ENCODE results near the gene RBCK1. TPM values are rescaled to one million over a fixed set of nuclear protein-coding genes. Genes with fewer than 3 reads are reported as not detected.
"Not testable (repeated sequence)": the region's sequence is repeated elsewhere in the genome, so short reads cannot be mapped to it uniquely, and the experiment has no call there.

Gene RBCK1
- total RNA-seq, 1 donor from 2014 or later: 44.2 TPM

GRCh38 chr20:373171-373890, 34.8 kb upstream of the RBCK1 start:
- ATAC-seq (ENCODE audit: poor library complexity): peak; percentile 66
- peak; percentile 57 for DNase-seq
- intact Hi-C loops (cut with DNase I): no loop called here

- no peak for ATAC-seq (ENCODE audit: poor library complexity)
- DNase-seq: no peak
- intact Hi-C loops (cut with DNase I): no loop called here
Measured at GRCh38 chr20:375265-375889, 32.7 kb upstream of the RBCK1 start.

GRCh38 chr20:376089-376488, 32.0 kb upstream of the RBCK1 start:
- intact Hi-C loops (cut with DNase I): no loop called here
- DNase-seq: no peak
- ATAC-seq (ENCODE audit: poor library complexity): no peak

- intact Hi-C loops (cut with DNase I): no loop called here
- DNase-seq (no peak), ATAC-seq (ENCODE audit: poor library complexity) (no peak)
Measured at GRCh38 chr20:376750-377149, 31.3 kb upstream of the RBCK1 start.

- ATAC-seq (ENCODE audit: poor library complexity); DNase-seq; intact Hi-C loops (cut with DNase I): not testable (repeated sequence)
Measured at GRCh38 chr20:377578-377977, 30.5 kb upstream of the RBCK1 start.

- no peak for ATAC-seq (ENCODE audit: poor library complexity)
- intact Hi-C loops (cut with DNase I): no loop called here
- no peak for DNase-seq
Measured at GRCh38 chr20:378961-379336, 29.1 kb upstream of the RBCK1 start.

GRCh38 chr20:380763-381580, 27.1 kb upstream of the RBCK1 start:
- ATAC-seq (ENCODE audit: poor library complexity): peak; percentile 69
- DNase-seq: peak; percentile 74
- intact Hi-C loops (cut with DNase I): no loop called here

GRCh38 chr20:381581-382290, 26.4 kb upstream of the RBCK1 start:
- peak; percentile 90 for ATAC-seq (ENCODE audit: poor library complexity)
- intact Hi-C loops (cut with DNase I): no loop called here
- DNase-seq: peak; percentile 81

GRCh38 chr20:382291-383115, 25.6 kb upstream of the RBCK1 start:
- ATAC-seq (ENCODE audit: poor library complexity) (peak; percentile 14), DNase-seq (no peak)
- intact Hi-C loops (cut with DNase I): no loop called here

- ATAC-seq (ENCODE audit: poor library complexity) (no peak), DNase-seq (no peak)
- intact Hi-C loops (cut with DNase I): no loop called here
Measured at GRCh38 chr20:383889-384288, 24.2 kb upstream of the RBCK1 start.

- intact Hi-C loops (cut with DNase I): no loop called here
- DNase-seq: no peak
Measured at GRCh38 chr20:384723-385122, 23.4 kb upstream of the RBCK1 start.

GRCh38 chr20:385448-385847, 22.7 kb upstream of the RBCK1 start:
- intact Hi-C loops (cut with DNase I): no loop called here
- DNase-seq (no peak), ATAC-seq (ENCODE audit: poor library complexity) (no peak)

More at GRCh38 chr20:384723-385122, 23.4 kb upstream of the RBCK1 start:
- ATAC-seq (ENCODE audit: poor library complexity): no peak

- DNase-seq; ATAC-seq (ENCODE audit: poor library complexity); intact Hi-C loops (cut with DNase I): not testable (repeated sequence)
Measured at GRCh38 chr20:386634-387033, 21.5 kb upstream of the RBCK1 start.

GRCh38 chr20:387520-387919, 20.6 kb upstream of the RBCK1 start:
- DNase-seq: no peak

GRCh38 chr20:388034-388994, 19.8 kb upstream of the RBCK1 start:
- intact Hi-C loops (cut with DNase I): no loop called here
- ATAC-seq (ENCODE audit: poor library complexity) (no peak), DNase-seq (no peak)

More at GRCh38 chr20:387520-387919, 20.6 kb upstream of the RBCK1 start:
- ATAC-seq (ENCODE audit: poor library complexity): no peak
- intact Hi-C loops (cut with DNase I): no loop called here

- DNase-seq (no peak), ATAC-seq (ENCODE audit: poor library complexity) (peak; percentile 75)
- intact Hi-C loops (cut with DNase I): no loop called here
Measured at GRCh38 chr20:389220-389619, 18.9 kb upstream of the RBCK1 start.

GRCh38 chr20:391041-391711, 16.9 kb upstream of the RBCK1 start:
- DNase-seq (no peak), ATAC-seq (ENCODE audit: poor library complexity) (no peak)
- intact Hi-C loops (cut with DNase I): no loop called here

All from Right ventricle myocardium superior (tissue), 1 donor.